ENCODE measurements around the gene DRC7.

GRCh38 chr16:57754354-57755060, 59.9 kb downstream of the DRC7 start:
- TF ChIP-seq CTCF (optimal IDR thresholded peaks at IDR 0.05 in 1 of 3, IDR thresholded peaks at IDR 0.05 in 1 of 3, conservative IDR thresholded peaks at IDR 0.05 in 1 of 3; ENCODE audit: extremely low read depth in 1 of 3, insufficient read depth in 2 of 3, low read length in 3 of 3) (no peak), EZH2 (IDR thresholded peaks at IDR 0.05; ENCODE audit: low read length) (no peak)

All from keratinocyte (primary cell).